Suppressor macrophage treated with lipopolysaccharide for 1 hour (primary cell): ENCODE measurements around the gene ZNF761.
"Not testable (repeated sequence)": the region's sequence is repeated elsewhere in the genome, so short reads cannot be mapped to it uniquely, and the experiment has no call there.

Experiments used
- DNase-seq, 3 donors: peaks; one replicate each; pipeline ENCODE4 v3.0.0-alpha.2; 2020 to 2022

Gene ZNF761

GRCh38 chr19:53460131-53460721 lies 28.4 kb downstream of the ZNF761 start:
- DNase-seq = not testable (repeated sequence)

GRCh38 chr19:53461866-53462265 lies 30.1 kb downstream of the ZNF761 start:
- no peak for DNase-seq

- DNase-seq = no peak
Measured at GRCh38 chr19:53462861-53463260, 31.1 kb downstream of the ZNF761 start.

GRCh38 chr19:53463263-53463662 lies 31.5 kb downstream of the ZNF761 start:
- DNase-seq = peak; percentile 11 to 32 (median 20)

GRCh38 chr19:53466726-53467484 lies 35.1 kb downstream of the ZNF761 start:
- DNase-seq = no peak

- DNase-seq = peak; percentile 92 to 98 (median 98)
Measured at GRCh38 chr19:53467485-53468262, 35.9 kb downstream of the ZNF761 start, which contains the start of gene ZNF813. ZNF813 (plus strand) TSS chr19:53467733; CDS start chr19:53483823, 16,090 bp downstream.

- DNase-seq = not testable (repeated sequence)
Measured at GRCh38 chr19:53468628-53469027, 36.8 kb downstream of the ZNF761 start.

- DNase-seq = no peak
Measured at GRCh38 chr19:53471916-53472315, 40.1 kb downstream of the ZNF761 start.

- not testable (repeated sequence) for DNase-seq
Measured at GRCh38 chr19:53474832-53475231, 43.0 kb downstream of the ZNF761 start.

- DNase-seq = not testable (repeated sequence)
Measured at GRCh38 chr19:53475470-53475869, 43.7 kb downstream of the ZNF761 start.

GRCh38 chr19:53483751-53484150 lies 52.0 kb downstream of the ZNF761 start:
- not testable (repeated sequence) for DNase-seq

GRCh38 chr19:53485046-53486004 lies 53.5 kb downstream of the ZNF761 start:
- no peak for DNase-seq

GRCh38 chr19:53492153-53492552 lies 60.4 kb downstream of the ZNF761 start:
- DNase-seq = no peak

GRCh38 chr19:53497311-53498023 lies 65.7 kb downstream of the ZNF761 start:
- not testable (repeated sequence) for DNase-seq

- DNase-seq = not testable (repeated sequence)
Measured at GRCh38 chr19:53498024-53498395, 66.2 kb downstream of the ZNF761 start.

- DNase-seq = not testable (repeated sequence)
Measured at GRCh38 chr19:53503151-53503550, 71.4 kb downstream of the ZNF761 start.

GRCh38 chr19:53503671-53504364 lies 72.0 kb downstream of the ZNF761 start:
- peak in 1 of 3 donors; percentile 4 for DNase-seq

- DNase-seq = not testable (repeated sequence)
Measured at GRCh38 chr19:53504365-53504703, 72.5 kb downstream of the ZNF761 start.

GRCh38 chr19:53504885-53505284 lies 73.1 kb downstream of the ZNF761 start:
- DNase-seq = no peak

GRCh38 chr19:53506728-53507127 lies 74.9 kb downstream of the ZNF761 start:
- no peak for DNase-seq
